Kidney (tissue), 14 donors: Measurements from ENCODE around the gene OR10AD1. TPM values are rescaled to one million over a fixed set of nuclear protein-coding genes. Genes with fewer than 3 reads are reported as not detected.

Experiments
- DNase-seq, 5 donors: peaks; one replicate each; pipeline ENCODE4 v3.0.0-alpha.2; 2013 to 2020
- FAIRE-seq: peaks from 2 replicates; lab custom pipeline; 2012; peaks lifted over from hg19 to GRCh38; lab: Jason Lieb, UNC
- H3K27ac ChIP-seq, 2 donors: one replicate each; pipeline ENCODE4 v1.7.0; 2013; ENCODE audit warnings: low read depth in 2 of 2, low read length in 2 of 2, inconsistent platforms in 1 of 2
- H3K27me3 ChIP-seq: one replicate; pipeline ENCODE4 v1.7.1; 2013; ENCODE audit warnings: low read length, inconsistent platforms; ENCODE audit not compliant: control insufficient read depth, insufficient read depth
- H3K36me3 ChIP-seq, 3 donors: one replicate each; pipeline versions ENCODE4 v1.7.0 to v1.7.1; 2013; ENCODE audit warnings: low read length in 3 of 3, control low read depth in 1 of 3, inconsistent platforms in 1 of 3; ENCODE audit not compliant: insufficient read depth in 3 of 3, control insufficient read depth in 2 of 3
- H3K4me1 ChIP-seq, 3 donors: one replicate each; pipeline versions ENCODE4 v1.7.0 to v1.7.1; 2013; ENCODE audit warnings: low read length in 3 of 3, inconsistent platforms in 1 of 3, low read depth in 1 of 3; ENCODE audit not compliant: control insufficient read depth in 2 of 3, insufficient read depth in 2 of 3
- H3K4me3 ChIP-seq, 3 donors: one replicate each; pipeline versions ENCODE4 v1.7.0 to v1.8.1; 2013; ENCODE audit warnings: low read length in 3 of 3, control low read depth in 1 of 3, inconsistent platforms in 1 of 3
- H3K9ac ChIP-seq, 3 donors: one replicate each; pipeline versions ENCODE4 v1.7.0 to v1.7.1; 2013; ENCODE audit warnings: low read length in 3 of 3, control low read depth in 1 of 3, inconsistent platforms in 1 of 3
- H3K9me3 ChIP-seq, 3 donors: one replicate each; pipeline versions ENCODE4 v1.7.0 to v1.7.1; 2013; ENCODE audit warnings: low read length in 3 of 3, control low read depth in 1 of 3, inconsistent platforms in 1 of 3; ENCODE audit not compliant: control insufficient read depth in 2 of 3, insufficient read depth in 1 of 3
- CTCF ChIP-seq: IDR thresholded peaks from 3 replicates; pipeline ENCODE4 v1.5.1; 2012; ENCODE audit warnings: mild to moderate bottlenecking, moderate library complexity, borderline replicate concordance; ENCODE audit not compliant: insufficient read depth; ENCODE audit errors: extremely low read depth
- intact Hi-C: fragments of 100-400 bp; cut with DNase I; formaldehyde crosslinking; loops from one replicate; pipeline ENCODE4 v1.11.1; 2022
- polyA plus RNA-seq: library from polyadenylated mRNA; stranded (reverse); fragments of 350-450 nt; fragmentation: Illumina TruSeq; extraction: RNeasy Lipid Tissue Mini Kit (QIAGEN cat#74804); gene quantifications from one replicate; pipeline ENCODE4 v1.2.3, GENCODE V29; 2014; ENCODE audit warnings: low read depth, low replicate concordance; ENCODE audit not compliant: insufficient read depth
- total RNA-seq: library from RNA; stranded (reverse); fragmentation: NEBNext Ultra II Directional; extraction: Animal tissue kit (Norgen Biotek cat#: 25700); gene quantifications from one replicate; pipeline ENCODE4 v1.2.1, GENCODE V29; 2021
- donor health status: control.
- donor health status: control.
- donor health status: control.
- donor health status: control.
- donor health status: control.
- donor health status: DM: yes; HTN: yes; CAD: no.
- donor health status: Normal renal cell carcinoma (clear cell type).

The OR10AD1 gene
- total and polyA plus RNA-seq, 2 donors from 2014 or later, result not detected

- Histone ChIP-seq H3K9me3 (no peaks in the 10 kb centered on the region), H3K4me3 (no peak overlapping the region), H3K27me3 (no peaks in the 10 kb centered on the region), H3K27ac (no peak overlapping the region), H3K36me3 (no peaks in the 10 kb centered on the region), H3K9ac (no peak overlapping the region), H3K4me1 (peaks cover 0 to 4% (median 0%) of the 10 kb centered on the region in 3 donors)
- DNase-seq, result peak in 1 of 5 donors; percentile 53
- intact Hi-C loops, result no loop called here
- TF ChIP-seq CTCF, result no peak
- no peak for FAIRE-seq
Observed at GRCh38 chr12:48175613-48176416, 27.3 kb downstream of the OR10AD1 start.

GRCh38 chr12:48169011-48169410 is 34.1 kb downstream of the OR10AD1 start:
- Histone ChIP-seq H3K36me3 (no peaks in the 10 kb centered on the region), H3K27ac (no peak overlapping the region), H3K9me3 (no peaks in the 10 kb centered on the region), H3K9ac (no peak overlapping the region), H3K4me3 (no peak overlapping the region), H3K4me1 (no peaks in the 10 kb centered on the region), H3K27me3 (no peaks in the 10 kb centered on the region)
- DNase-seq, result no peak
- intact Hi-C loops, result no loop called here
- no peak for FAIRE-seq
- no peak for TF ChIP-seq CTCF

DNA sequence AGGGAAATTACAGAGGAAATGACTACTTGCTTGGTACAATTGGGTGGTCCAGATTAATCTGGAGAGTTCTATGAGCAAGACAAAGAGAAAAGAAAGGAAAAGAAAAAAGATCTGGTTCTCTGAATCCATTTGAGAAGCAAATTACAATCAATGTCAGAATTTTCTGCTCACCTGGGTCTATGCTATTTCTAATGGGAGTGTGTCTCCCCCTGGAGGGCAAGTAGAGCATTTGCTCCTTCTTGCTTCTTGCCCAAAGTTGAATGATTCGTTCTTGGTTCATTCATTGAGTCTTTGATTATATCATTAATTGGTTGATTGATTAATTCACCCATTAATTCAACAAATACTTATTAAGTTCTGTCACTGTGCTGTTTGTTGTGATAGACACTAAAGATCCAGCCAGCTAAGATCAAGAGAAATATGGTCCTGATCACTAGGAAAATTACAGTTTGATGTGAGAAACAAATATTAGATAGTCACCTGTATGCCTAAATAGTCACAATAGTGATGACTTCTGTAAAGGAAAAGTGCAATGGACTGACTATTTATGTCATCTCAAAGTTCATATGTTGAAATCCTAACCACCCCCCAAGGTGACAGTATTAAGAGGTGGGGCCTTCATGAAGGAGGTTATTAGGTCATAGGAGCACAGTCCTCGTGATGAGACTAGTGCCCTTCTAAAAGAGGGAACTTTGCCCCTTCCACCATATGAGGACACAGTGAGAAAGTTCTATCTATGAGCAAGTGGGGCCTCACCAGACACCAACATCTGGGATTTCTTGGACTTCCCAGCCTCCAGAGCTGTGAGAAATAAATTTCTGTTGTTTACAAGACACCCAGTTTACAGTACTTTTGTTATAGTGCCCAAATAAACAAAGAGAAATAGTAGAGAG is 37.8 kb downstream of the OR10AD1 start:
- Histone ChIP-seq H3K9ac (no peak overlapping the region), H3K27me3 (no peaks in the 10 kb centered on the region), H3K9me3 (no peaks in the 10 kb centered on the region), H3K27ac (no peak overlapping the region), H3K4me3 (no peak overlapping the region), H3K36me3 (no peaks in the 10 kb centered on the region), H3K4me1 (no peaks in the 10 kb centered on the region)
- peak; percentile 76 for TF ChIP-seq CTCF
- intact Hi-C loops, result no loop called here
- FAIRE-seq (peak; percentile 91), DNase-seq (peak in 3 of 5 donors; percentile 58 to 82 (median 72))
